ENCODE results near the gene ZNF423. TPM values are rescaled to one million over a fixed set of nuclear protein-coding genes. Genes with fewer than 3 reads are reported as not detected.

The ZNF423 gene
- total RNA-seq, 4 donors from 2014 or later = 0.72 to 5.9 (median 1.1) TPM

GRCh38 chr16:49661465-49662187, 194.3 kb downstream of the ZNF423 start:
- intact Hi-C loops (cut with DNase I) = no loop called here
- 47 to 65% methylated on average over 11 to 15 of the region's 16 CpGs for WGBS, 2 donors

DNA sequence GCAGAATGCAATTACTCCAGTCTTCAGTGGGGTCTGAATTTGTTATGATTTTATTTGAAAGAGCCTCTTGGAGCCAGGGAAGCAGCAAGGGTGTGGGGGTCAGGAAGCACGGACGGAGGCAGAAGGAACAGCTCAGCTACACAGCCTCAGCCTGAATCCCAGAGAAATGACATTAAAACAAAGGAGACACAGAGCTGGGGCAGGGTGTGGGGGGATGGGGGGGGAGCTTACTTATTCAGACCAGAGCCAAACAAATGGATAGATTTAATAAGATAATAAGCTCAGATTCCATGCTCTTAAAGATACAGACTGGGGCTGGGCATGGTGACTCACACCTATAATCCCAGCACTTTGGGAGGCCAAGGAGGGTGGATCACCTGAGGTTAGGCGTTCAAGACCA, 195.3 kb downstream of the ZNF423 start:
- intact Hi-C loops (cut with DNase I) = no loop called here
- TF ChIP-seq POLR2A (IDR thresholded peaks at IDR 0.05) = no peak
- TF ChIP-seq, protein P1, sequence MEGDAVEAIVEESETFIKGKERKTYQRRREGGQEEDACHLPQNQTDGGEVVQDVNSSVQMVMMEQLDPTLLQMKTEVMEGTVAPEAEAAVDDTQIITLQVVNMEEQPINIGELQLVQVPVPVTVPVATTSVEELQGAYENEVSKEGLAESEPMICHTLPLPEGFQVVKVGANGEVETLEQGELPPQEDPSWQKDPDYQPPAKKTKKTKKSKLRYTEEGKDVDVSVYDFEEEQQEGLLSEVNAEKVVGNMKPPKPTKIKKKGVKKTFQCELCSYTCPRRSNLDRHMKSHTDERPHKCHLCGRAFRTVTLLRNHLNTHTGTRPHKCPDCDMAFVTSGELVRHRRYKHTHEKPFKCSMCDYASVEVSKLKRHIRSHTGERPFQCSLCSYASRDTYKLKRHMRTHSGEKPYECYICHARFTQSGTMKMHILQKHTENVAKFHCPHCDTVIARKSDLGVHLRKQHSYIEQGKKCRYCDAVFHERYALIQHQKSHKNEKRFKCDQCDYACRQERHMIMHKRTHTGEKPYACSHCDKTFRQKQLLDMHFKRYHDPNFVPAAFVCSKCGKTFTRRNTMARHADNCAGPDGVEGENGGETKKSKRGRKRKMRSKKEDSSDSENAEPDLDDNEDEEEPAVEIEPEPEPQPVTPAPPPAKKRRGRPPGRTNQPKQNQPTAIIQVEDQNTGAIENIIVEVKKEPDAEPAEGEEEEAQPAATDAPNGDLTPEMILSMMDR (IDR thresholded peaks at IDR 0.05) = no peak
- H3K36me3 ChIP-seq = no peaks in the 10 kb centered on the region

More at GRCh38 chr16:49661465-49662187, 194.3 kb downstream of the ZNF423 start:
- H3K27me3 ChIP-seq = no peaks in the 10 kb centered on the region
- H3K36me3 ChIP-seq = no peaks in the 10 kb centered on the region
- no peaks in the 10 kb centered on the region for H3K9me3 ChIP-seq
- no peak for TF ChIP-seq POLR2A (IDR thresholded peaks at IDR 0.05)
- TF ChIP-seq, protein P1 (IDR thresholded peaks at IDR 0.05) = no peak
- H3K27ac ChIP-seq = no peak overlapping the region
- no peak for DNase-seq
- H3K4me3 ChIP-seq = no peak overlapping the region
- peaks cover 7 to 38% (median 22%) of the 10 kb centered on the region in 3 donors for H3K4me1 ChIP-seq

GRCh38 chr16:49659356-49659755, 196.6 kb downstream of the ZNF423 start:
- 86 to 88% methylated on average over 7 to 8 of the region's 10 CpGs for WGBS, 2 donors
- H3K9me3 ChIP-seq = no peaks in the 10 kb centered on the region
- H3K36me3 ChIP-seq = no peaks in the 10 kb centered on the region
- no peak overlapping the region for H3K4me3 ChIP-seq
- no peaks in the 10 kb centered on the region for H3K27me3 ChIP-seq
- peaks cover 7 to 20% (median 18%) of the 10 kb centered on the region in 3 donors for H3K4me1 ChIP-seq
- DNase-seq = no peak
- TF ChIP-seq, protein P1 (IDR thresholded peaks at IDR 0.05) = no peak
- TF ChIP-seq POLR2A (IDR thresholded peaks at IDR 0.05) = no peak
- intact Hi-C loops (cut with DNase I) = no loop called here
- H3K27ac ChIP-seq = no peak overlapping the region

More for the DNA sequence above, 195.3 kb downstream of the ZNF423 start:
- no peaks in the 10 kb centered on the region for H3K9me3 ChIP-seq
- DNase-seq = no peak
- H3K4me3 ChIP-seq = no peak overlapping the region
- H3K27ac ChIP-seq = no peak overlapping the region
- 68 to 80% methylated on average over 3 of the region's 3 CpGs for WGBS, 2 donors
- no peaks in the 10 kb centered on the region for H3K27me3 ChIP-seq
- peaks cover 7 to 33% (median 22%) of the 10 kb centered on the region in 3 donors for H3K4me1 ChIP-seq

- no peak for TF ChIP-seq POLR2A (IDR thresholded peaks at IDR 0.05)
- TF ChIP-seq, protein P1 (IDR thresholded peaks at IDR 0.05) = no peak
- WGBS, 2 donors = 20 to 64% methylated on average over 1 to 8 of the region's 8 CpGs
- Histone ChIP-seq H3K27me3 (no peaks in the 10 kb centered on the region), H3K27ac (no peak overlapping the region), H3K36me3 (no peaks in the 10 kb centered on the region), H3K4me3 (no peak overlapping the region), H3K4me1 (peaks cover 3 to 12% (median 9%) of the 10 kb centered on the region in 3 donors), H3K9me3 (no peaks in the 10 kb centered on the region)
- DNase-seq = no peak
- intact Hi-C loops (cut with DNase I) = no loop called here
Observed at GRCh38 chr16:49658531-49658930, 197.4 kb downstream of the ZNF423 start.

- TF ChIP-seq, protein P1 (IDR thresholded peaks at IDR 0.05) = no peak
- no peak overlapping the region for H3K4me3 ChIP-seq
- H3K36me3 ChIP-seq = no peaks in the 10 kb centered on the region
- DNase-seq = no peak
- H3K4me1 ChIP-seq = peaks cover 0 to 6% (median 3%) of the 10 kb centered on the region in 3 donors
- intact Hi-C loops (cut with DNase I) = no loop called here
- no peaks in the 10 kb centered on the region for H3K9me3 ChIP-seq
- WGBS, 2 donors = 62 to 67% methylated on average over 5 to 7 of the region's 11 CpGs
- H3K27me3 ChIP-seq = no peaks in the 10 kb centered on the region
- no peak overlapping the region for H3K27ac ChIP-seq
Observed at GRCh38 chr16:49657736-49658465, 198.0 kb downstream of the ZNF423 start.
